ENCODE results near the gene NT5DC4.

Gene NT5DC4

GRCh38 chr2:112694182-112694581, 26.6 kb upstream of the NT5DC4 start:
- H4K20me1 ChIP-seq (ENCODE audit: insufficient read depth, low read length) = no peaks in the 10 kb centered on the region
- H3K9me2 ChIP-seq (ENCODE audit: low read depth, low read length) = no peaks in the 10 kb centered on the region
- H3K9ac ChIP-seq (ENCODE audit: low read length) = no peak overlapping the region
- no peaks in the 10 kb centered on the region for H3K4me1 ChIP-seq (ENCODE audit: insufficient read depth, low read length, severe bottlenecking)
- no peaks in the 10 kb centered on the region for H3K9me3 ChIP-seq (ENCODE audit: low read length)
- H3K36me3 ChIP-seq (ENCODE audit: insufficient read depth, low read length) = no peaks in the 10 kb centered on the region
- no peak overlapping the region for H3K27ac ChIP-seq (ENCODE audit: low read depth, low read length, poor library complexity, severe bottlenecking)
- no peak overlapping the region for H3K4me3 ChIP-seq (ENCODE audit: low read depth, low read length, poor library complexity, severe bottlenecking)
- no peaks in the 10 kb centered on the region for H3K79me2 ChIP-seq (ENCODE audit: insufficient read depth, low read length)
- H3K4me2 ChIP-seq (ENCODE audit: low read length) = no peak overlapping the region
- no peaks in the 10 kb centered on the region for H3F3A ChIP-seq (ENCODE audit: insufficient read depth, low read length)
- no peak for TF ChIP-seq EZH2 (IDR thresholded peaks at IDR 0.05; ENCODE audit: borderline replicate concordance, low read length)
- TF ChIP-seq CTCF (IDR thresholded peaks at IDR 0.05; ENCODE audit: low read length) = no peak
- 0 out of 2 replicates have a peak, but pooled peaks cover 5% of the 10 kb centered on the region for H3K27me3 ChIP-seq (ENCODE audit: insufficient read depth, low read length)
- H2AFZ ChIP-seq (ENCODE audit: low read length) = no peak overlapping the region

- Histone ChIP-seq H3F3A (ENCODE audit: insufficient read depth, low read length) (no peaks in the 10 kb centered on the region), H3K4me1 (ENCODE audit: insufficient read depth, low read length, severe bottlenecking) (no peaks in the 10 kb centered on the region), H4K20me1 (ENCODE audit: insufficient read depth, low read length) (no peaks in the 10 kb centered on the region), H3K4me2 (ENCODE audit: low read length) (no peak overlapping the region), H3K4me3 (ENCODE audit: low read depth, low read length, poor library complexity, severe bottlenecking) (no peak overlapping the region), H3K79me2 (ENCODE audit: insufficient read depth, low read length) (no peaks in the 10 kb centered on the region), H3K27ac (ENCODE audit: low read depth, low read length, poor library complexity, severe bottlenecking) (no peak overlapping the region), H2AFZ (ENCODE audit: low read length) (no peak overlapping the region), H3K9ac (ENCODE audit: low read length) (no peak overlapping the region), H3K36me3 (ENCODE audit: insufficient read depth, low read length) (no peaks in the 10 kb centered on the region), H3K9me2 (ENCODE audit: low read depth, low read length) (no peaks in the 10 kb centered on the region), H3K27me3 (ENCODE audit: insufficient read depth, low read length) (0 out of 2 replicates have a peak, but pooled peaks cover 5% of the 10 kb centered on the region), H3K9me3 (ENCODE audit: low read length) (no peaks in the 10 kb centered on the region)
- TF ChIP-seq EZH2 (IDR thresholded peaks at IDR 0.05; ENCODE audit: borderline replicate concordance, low read length) (no peak), CTCF (IDR thresholded peaks at IDR 0.05; ENCODE audit: low read length) (no peak)
These were observed 21.8 kb upstream of the NT5DC4 start for GRCh38 chr2:112698834-112699515.

GRCh38 chr2:112699984-112700667, 20.7 kb upstream of the NT5DC4 start:
- H3K4me3 ChIP-seq (ENCODE audit: low read depth, low read length, poor library complexity, severe bottlenecking) = no peak overlapping the region
- H3K27me3 ChIP-seq (ENCODE audit: insufficient read depth, low read length) = 0 out of 2 replicates have a peak, but pooled peaks cover 5% of the 10 kb centered on the region
- H3F3A ChIP-seq (ENCODE audit: insufficient read depth, low read length) = no peaks in the 10 kb centered on the region
- no peak overlapping the region for H3K4me2 ChIP-seq (ENCODE audit: low read length)
- no peaks in the 10 kb centered on the region for H3K9me3 ChIP-seq (ENCODE audit: low read length)
- H3K79me2 ChIP-seq (ENCODE audit: insufficient read depth, low read length) = no peaks in the 10 kb centered on the region
- H3K9ac ChIP-seq (ENCODE audit: low read length) = no peak overlapping the region
- no peaks in the 10 kb centered on the region for H3K36me3 ChIP-seq (ENCODE audit: insufficient read depth, low read length)
- no peak for TF ChIP-seq EZH2 (IDR thresholded peaks at IDR 0.05; ENCODE audit: borderline replicate concordance, low read length)
- TF ChIP-seq CTCF (IDR thresholded peaks at IDR 0.05; ENCODE audit: low read length) = no peak
- no peaks in the 10 kb centered on the region for H3K9me2 ChIP-seq (ENCODE audit: low read depth, low read length)
- H3K4me1 ChIP-seq (ENCODE audit: insufficient read depth, low read length, severe bottlenecking) = no peaks in the 10 kb centered on the region
- no peak overlapping the region for H2AFZ ChIP-seq (ENCODE audit: low read length)
- no peak overlapping the region for H3K27ac ChIP-seq (ENCODE audit: low read depth, low read length, poor library complexity, severe bottlenecking)
- H4K20me1 ChIP-seq (ENCODE audit: insufficient read depth, low read length) = no peaks in the 10 kb centered on the region

Measured in OCI-LY1 (cell line).